GM06990 (cell line): ENCODE results near the gene GNB5.

ENCODE experiments used
- DNase-seq: peaks from one replicate; pipeline ENCODE4 v3.0.0-alpha.2; 2011; ENCODE audit not compliant: insufficient read length; ENCODE audit errors: extremely low read depth
- H3K27me3 ChIP-seq: replicated peaks from 2 replicates; pipeline ENCODE4 v1.6.0; 2011; ENCODE audit warnings: low read length; ENCODE audit not compliant: control insufficient read depth, insufficient read depth
- H3K36me3 ChIP-seq: 2 replicates; pipeline ENCODE4 v1.5.1; 2011; ENCODE audit warnings: low read length; ENCODE audit not compliant: control insufficient read depth, insufficient read depth
- H3K4me3 ChIP-seq: replicated peaks from 2 replicates; pipeline ENCODE4 v1.5.1; 2011; ENCODE audit warnings: low read depth, mild to moderate bottlenecking, control low read depth, low read length
- CTCF ChIP-seq: IDR thresholded peaks from 2 replicates; pipeline ENCODE4 v1.5.1; 2011; ENCODE audit warnings: low read length, control low read depth, mild to moderate bottlenecking, inconsistent platforms; ENCODE audit not compliant: insufficient read depth, poor library complexity, severe bottlenecking

GNB5 gene

GRCh38 chr15:52217186-52217585, 26.0 kb upstream of the GNB5 start:
- Histone ChIP-seq H3K4me3 (no peak overlapping the region), H3K27me3 (no peaks in the 10 kb centered on the region), H3K36me3 (no peaks in the 10 kb centered on the region)
- DNase-seq = peak; percentile 44
- TF ChIP-seq CTCF = peak; percentile 81

- H3K4me3 ChIP-seq = no peak overlapping the region
- no peaks in the 10 kb centered on the region for H3K36me3 ChIP-seq
- no peak for TF ChIP-seq CTCF
Observed at GRCh38 chr15:52214553-52214952, 23.4 kb upstream of the GNB5 start.

GRCh38 chr15:52213206-52213605, 22.0 kb upstream of the GNB5 start:
- TF ChIP-seq CTCF = no peak
- no peaks in the 10 kb centered on the region for H3K36me3 ChIP-seq
- H3K4me3 ChIP-seq = no peak overlapping the region
- no peaks in the 10 kb centered on the region for H3K27me3 ChIP-seq
- no peak for DNase-seq

More at GRCh38 chr15:52214553-52214952, 23.4 kb upstream of the GNB5 start:
- no peaks in the 10 kb centered on the region for H3K27me3 ChIP-seq
- no peak for DNase-seq

- Histone ChIP-seq H3K36me3 (no peaks in the 10 kb centered on the region; the same call in 1 of the 2 replicates), H3K27me3 (no peaks in the 10 kb centered on the region), H3K4me3 (no peak overlapping the region)
- no peak for DNase-seq
- peak; percentile 90 for TF ChIP-seq CTCF
Observed at GRCh38 chr15:52208306-52208946, 17.2 kb upstream of the GNB5 start.

- Histone ChIP-seq H3K36me3 (no peaks in the 10 kb centered on the region; the same call in 1 of the 2 replicates), H3K27me3 (no peaks in the 10 kb centered on the region), H3K4me3 (no peak overlapping the region)
- TF ChIP-seq CTCF = no peak
- DNase-seq = no peak
Observed at GRCh38 chr15:52207191-52207590, 16.0 kb upstream of the GNB5 start.

- Histone ChIP-seq H3K36me3 (no peaks in the 10 kb centered on the region; the same call in 1 of the 2 replicates), H3K27me3 (no peaks in the 10 kb centered on the region), H3K4me3 (no peak overlapping the region)
- no peak for TF ChIP-seq CTCF
- no peak for DNase-seq
Observed at GRCh38 chr15:52206446-52206845, 15.3 kb upstream of the GNB5 start.
